Right lobe of liver (tissue), 4 donors: Measurements from ENCODE around the gene SLC29A1.

Experiments
- CTCF ChIP-seq, 4 donors: fragments of 200-600 bp in 3 of 4; fragments of 450-650 bp in 1 of 4; IDR thresholded peaks; one replicate each; pipeline versions ENCODE4 v1.5.1 to v1.8.0; 2016 to 2022; ENCODE audit warnings: antibody characterized with exemption in 4 of 4, mild to moderate bottlenecking in 2 of 4
- POLR2A ChIP-seq: fragments of 450-650 bp; IDR thresholded peaks from one replicate; pipeline ENCODE4 v1.6.1; 2017; ENCODE audit warnings: antibody characterized with exemption, mild to moderate bottlenecking
- donor health status: DM: no; HTN: no; CAD: no.
- donor health status: DM: no; HTN: no; CAD: no.
- donor health status: DM: no; HTN: yes; CAD: no.

GRCh38 chr6:44275271-44275748 lies 51.9 kb downstream of the SLC29A1 start:
- TF ChIP-seq CTCF (IDR thresholded peaks at IDR 0.05): no peak
- no peak for TF ChIP-seq POLR2A
